ENCODE measurements around the gene GFAP.

Gene GFAP

GRCh38 chr17:44912763-44913544 lies 2.3 kb downstream of the GFAP start:
- DNase-seq, result no peak

- peak; percentile 15 for DNase-seq
Measured at GRCh38 chr17:44911133-44912001, 3.9 kb downstream of the GFAP start.

GRCh38 chr17:44910231-44911106 lies 4.8 kb downstream of the GFAP start:
- DNase-seq, result no peak

DNA sequence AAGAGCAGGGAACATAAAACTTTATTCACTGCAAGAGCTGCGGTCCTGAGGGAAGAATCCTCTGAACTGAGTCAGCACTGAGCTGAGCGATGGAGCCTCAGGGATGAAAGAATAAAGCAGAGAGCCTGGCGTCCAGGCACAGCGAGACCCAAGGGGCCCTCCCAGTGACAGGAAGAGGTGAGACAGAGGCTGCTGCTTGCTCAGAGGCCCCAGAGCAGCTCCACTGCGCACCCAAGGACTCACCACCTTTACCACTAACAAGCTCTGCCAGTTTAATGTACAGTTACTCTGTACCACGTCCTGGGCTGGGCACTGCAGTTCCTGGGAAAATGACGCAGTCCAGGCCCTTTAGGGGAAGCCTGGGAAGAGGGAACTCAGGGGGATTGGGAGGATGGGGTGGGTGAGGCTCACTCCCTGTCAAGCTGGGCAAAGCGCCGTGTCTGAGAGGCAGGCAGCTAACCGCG lies 5.6 kb downstream of the GFAP start:
- no peak for DNase-seq

DNA sequence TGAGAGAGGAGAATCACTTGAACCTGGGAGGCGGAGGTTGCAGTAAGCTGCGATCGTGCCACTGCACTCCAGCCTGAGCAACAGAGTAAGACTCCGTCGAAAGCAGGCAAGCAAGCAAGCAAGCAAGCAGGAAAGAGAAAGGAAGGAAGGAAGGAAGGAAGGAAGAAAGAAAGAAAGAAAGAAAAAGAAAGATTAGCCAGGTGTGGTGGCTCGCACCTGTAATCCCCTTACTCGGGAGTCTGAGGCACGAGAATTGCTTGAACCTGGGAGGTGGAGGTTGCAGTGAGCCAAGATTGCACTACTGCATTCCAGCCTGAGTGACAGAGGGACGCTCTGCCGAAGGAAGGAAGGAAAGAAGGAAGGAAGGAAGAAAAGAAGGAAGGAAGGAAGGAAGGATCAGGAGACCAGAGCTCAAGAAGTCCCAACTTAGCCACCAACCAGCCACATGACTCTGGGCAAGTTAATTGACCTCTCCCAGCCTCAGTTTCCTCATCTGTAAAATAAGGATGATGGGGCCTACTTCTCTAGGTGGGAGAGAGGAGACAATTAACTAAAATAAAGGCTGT lies 6.5 kb downstream of the GFAP start:
- DNase-seq, result no peak

DNA sequence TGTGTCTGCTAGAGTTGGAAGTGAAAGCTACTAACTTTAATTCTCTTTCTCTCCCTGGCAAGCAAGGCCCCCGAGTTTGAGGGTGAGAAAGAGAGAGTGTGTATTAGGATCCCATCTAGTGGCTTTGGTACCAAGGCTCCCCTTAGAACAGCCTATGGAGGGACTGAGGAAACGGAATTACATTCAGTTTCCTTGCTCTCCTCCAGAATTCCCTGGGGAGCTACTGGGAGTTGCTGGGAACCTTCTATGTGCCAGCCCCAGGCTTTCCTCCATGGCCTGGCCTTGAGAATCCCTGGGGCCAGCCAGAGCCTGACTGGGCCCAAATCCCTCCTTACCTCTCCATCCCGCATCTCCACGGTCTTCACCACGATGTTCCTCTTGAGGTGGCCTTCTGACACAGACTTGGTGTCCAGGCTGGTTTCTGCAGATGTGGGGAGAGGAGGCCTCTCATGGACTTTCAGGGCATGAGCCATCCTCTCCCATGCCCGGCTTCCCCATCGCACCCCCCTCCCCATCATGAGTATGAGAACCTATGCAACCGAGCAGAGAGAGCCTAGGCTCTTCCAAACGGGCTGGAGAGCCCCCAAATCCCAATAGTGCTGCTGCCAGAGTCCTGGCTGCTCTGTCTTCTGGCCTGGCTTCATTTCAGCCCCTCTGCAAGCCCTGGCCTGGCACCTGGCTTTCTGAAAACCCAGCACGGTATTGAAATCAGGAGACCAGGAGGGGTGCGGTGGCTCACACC lies 7.4 kb downstream of the GFAP start:
- no peak for DNase-seq

DNA sequence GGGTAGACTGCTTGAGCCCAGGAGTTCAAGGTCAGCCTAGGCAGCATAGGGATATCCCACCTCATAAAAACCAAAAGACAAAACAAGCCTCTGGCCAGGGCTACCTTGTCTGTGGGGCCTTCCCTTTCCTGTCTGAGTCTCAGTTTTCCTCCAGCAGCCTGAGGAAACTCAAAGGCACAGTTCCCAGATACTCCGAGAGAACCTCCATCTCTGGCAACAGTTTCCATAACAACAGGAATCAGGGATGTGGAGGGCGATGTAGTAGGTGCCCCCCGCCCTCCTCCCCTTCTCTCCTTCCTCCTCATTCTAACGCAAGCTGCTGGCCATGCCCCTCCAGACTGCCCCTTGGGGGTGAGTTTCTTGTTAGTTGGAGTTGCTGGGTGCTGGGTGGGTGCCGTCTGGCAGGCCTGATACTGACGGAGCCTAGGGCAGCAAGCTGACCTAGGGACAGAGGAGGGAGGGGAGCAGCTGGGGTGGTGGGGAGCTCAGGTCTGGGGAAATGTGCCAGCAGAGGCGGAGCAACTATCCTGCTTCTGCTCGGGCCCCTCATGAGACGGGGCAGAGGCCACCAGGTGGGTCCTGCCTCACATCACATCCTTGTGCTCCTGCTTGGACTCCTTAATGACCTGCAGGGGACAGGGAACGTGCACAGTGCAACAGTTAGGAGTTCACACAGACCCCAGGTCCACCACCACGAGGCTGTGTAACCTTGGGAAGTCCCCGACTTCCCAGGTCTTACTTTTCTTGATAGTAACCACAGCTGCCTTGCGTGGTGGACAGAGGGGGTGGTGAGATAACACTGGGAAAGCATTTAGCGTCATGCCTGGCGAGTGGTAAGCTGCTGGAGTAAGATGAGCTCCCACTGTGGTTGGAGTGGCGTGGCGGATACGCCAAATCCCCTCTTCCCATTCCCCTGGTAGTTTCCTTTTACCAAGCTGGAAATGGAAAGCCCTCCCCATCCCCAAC lies 8.3 kb downstream of the GFAP start:
- no peak for DNase-seq

- no peak for DNase-seq
Measured at GRCh38 chr17:44906010-44906646, 9.2 kb downstream of the GFAP start.

DNA sequence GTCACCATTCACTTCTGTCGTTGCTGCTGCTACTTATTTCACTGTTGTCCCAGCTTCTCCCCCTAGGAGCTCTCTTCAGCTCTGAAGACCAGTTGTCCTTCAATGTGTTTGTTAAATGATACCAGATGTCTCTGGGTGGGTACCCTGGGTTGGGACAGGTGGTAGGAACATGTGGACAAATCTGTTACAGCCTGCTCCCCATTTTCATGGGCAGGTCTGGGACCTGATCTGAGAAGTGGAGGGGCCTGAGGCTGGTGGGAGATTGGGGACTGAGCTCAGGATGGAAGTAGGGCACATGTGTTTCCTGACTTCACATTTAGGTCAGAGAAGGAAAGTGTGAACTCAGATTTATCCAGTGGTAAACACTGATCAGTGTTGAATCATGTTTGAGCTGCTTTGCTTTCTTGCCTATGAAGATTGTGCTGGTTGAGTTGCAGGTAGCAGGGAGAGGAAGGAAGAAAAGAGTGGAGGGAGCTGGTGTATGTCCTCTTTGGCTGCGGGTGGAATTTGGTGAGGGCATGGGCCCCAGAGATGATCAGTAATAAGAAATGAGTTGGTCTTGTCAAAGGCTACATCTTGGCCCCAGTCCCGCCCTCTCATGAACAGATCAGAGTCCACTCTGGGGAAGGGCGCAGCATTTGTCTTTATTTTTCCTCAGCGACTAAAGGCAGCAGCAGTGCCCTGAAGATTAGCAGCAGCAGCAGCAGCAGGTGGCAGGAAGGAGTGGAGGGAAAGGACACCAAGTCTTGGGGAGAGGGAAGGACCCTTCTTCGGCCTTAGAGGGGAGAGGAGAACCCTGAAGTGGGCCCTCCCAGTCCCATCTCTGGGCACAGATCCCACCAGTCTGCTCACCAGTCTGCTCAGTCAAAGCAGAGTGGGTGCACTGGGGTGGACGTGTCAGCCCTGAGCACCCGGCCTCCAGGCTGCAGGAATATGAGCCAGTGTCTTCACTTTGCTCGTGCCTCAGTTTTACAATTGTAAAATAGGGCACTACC lies 10.0 kb downstream of the GFAP start:
- no peak for DNase-seq

DNA sequence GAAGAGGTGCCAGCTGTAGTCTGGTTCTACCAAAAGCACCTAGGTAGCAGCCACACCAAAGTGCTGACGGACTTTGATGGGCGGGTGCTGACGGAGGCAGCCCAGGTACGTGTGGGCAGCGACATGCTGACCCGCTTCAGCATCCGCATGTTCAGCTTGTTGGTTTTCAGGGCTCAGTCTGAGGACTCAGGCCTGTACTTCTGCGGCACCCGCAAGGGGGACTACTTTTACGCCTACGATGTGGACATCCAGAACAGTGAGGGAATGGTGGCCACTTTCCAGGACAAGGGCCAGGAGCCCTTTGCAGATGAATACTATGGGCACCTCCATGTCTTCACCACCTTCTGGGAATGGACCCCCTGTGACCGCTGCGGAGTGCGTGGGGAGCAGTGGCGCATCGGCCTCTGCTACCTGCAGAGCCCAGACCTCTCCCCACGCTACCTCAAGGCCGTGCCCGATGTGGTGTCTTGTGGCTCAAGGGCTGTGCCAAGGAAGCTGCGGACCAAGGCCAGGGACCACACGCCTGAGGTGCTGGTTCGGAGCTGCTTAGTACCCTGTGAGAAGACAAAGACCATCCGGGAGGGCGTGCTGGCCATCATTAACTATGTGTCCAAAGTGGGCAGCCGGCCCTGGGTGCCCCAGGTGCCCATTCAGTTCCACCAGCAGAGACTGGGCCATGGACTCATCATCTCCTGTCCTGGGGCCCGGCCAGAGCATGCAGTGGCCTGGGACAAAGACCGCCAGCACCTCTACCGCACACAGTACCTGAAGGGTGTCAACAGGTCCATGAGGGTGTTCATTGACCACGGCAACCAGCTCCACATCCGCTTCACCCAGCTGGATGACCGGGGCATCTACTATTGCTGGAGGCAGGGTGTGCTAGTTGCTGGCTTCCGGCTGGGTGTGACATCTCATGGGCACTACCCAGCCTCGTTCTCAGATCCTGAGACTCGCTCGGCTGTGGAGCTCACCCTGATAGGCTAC lies 11.0 kb downstream of the GFAP start:
- DNase-seq, result no peak

DNA sequence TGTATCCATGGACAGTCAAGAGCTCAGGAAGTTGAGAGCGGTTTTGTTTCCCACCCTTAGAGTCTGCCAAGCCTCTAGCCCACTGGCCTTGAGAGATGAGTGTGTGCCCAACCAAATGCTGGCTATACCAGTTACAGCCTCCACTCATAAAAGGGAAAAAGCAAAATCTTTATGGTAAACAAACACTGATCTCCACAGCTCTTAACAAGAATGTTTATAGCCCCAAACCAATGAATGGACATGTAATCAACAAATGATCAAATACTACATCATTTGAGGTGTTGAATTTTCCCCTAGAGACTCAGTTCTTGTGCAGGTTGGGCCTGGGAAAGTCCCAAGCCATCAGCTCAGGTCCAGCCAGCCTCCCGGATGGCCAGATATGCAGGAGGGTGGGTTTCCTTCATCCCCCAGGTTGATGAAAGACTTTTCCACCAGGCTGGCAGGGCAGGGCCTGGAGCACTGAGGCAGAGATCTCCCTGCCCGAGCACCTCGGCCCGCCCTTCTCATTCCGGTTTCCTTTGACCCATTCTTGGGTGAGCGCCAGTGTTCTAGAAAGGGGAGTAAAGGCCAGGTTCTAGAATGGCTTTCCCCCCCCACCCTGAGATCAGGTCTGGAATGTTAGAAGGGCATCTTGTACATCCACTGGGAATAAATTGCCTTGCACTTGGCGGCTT lies 12.2 kb downstream of the GFAP start:
- no peak for DNase-seq

GRCh38 chr17:44902135-44902760 lies 13.1 kb downstream of the GFAP start:
- no peak for DNase-seq

- no peak for DNase-seq
Measured at GRCh38 chr17:44901411-44901921, 13.8 kb downstream of the GFAP start.

DNA sequence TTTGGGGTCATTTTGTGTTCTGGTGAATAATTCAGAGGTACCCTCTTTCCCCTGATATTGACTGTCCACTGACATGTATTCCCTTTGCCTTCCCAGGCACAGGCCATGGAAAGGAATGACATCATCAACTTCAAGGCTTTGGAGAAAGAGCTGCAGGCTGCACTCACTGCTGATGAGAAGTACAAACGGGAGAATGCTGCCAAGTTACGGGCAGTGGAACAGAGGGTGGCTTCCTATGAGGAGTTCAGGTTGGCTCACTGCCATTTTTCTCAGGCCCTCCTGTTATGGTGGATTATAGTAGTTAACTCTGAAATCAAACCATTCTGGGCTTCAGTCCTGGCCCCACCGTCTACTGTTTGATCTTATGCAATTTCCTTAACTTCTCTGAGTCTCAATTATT lies 14.4 kb downstream of the GFAP start:
- no peak for DNase-seq

GRCh38 chr17:44899074-44899782 lies 16.1 kb downstream of the GFAP start, which contains the start of gene EFTUD2:
Gene EFTUD2 (minus strand): TSS chr17:44899445. CDS start chr17:44894521, 4,924 bp downstream.
- DNase-seq, result peak; percentile 88

GRCh38 chr17:44898768-44899073 lies 16.6 kb downstream of the GFAP start:
- DNase-seq, result no peak

All from NCI-H1092 (cell line).